GM13977 (cell line): ENCODE data around the gene OSBPL3.

Experiments
- DNase-seq: peaks from one replicate; pipeline ENCODE4 v3.0.0; 2012; ENCODE audit warnings: low spot score
- CTCF ChIP-seq: IDR thresholded peaks from 2 replicates; pipeline ENCODE4 v1.5.1; 2012; ENCODE audit warnings: mild to moderate bottlenecking, control low read depth; ENCODE audit not compliant: insufficient read depth; ENCODE audit errors: extremely low read depth, missing control alignments
- in situ Hi-C: fragments of 300-500 bp; cut with MboI; formaldehyde crosslinking; loops from one replicate; pipeline ENCODE4 v1.12.0; 2022; ENCODE audit warnings: low sequenced_read_pairs, low pct_unique_long_range_greater_than_20kb, mixed read lengths, inconsistent platforms; ENCODE audit not compliant: unreplicated experiment

OSBPL3 gene

GRCh38 chr7:24834128-24834798 is 145.7 kb downstream of the OSBPL3 start:
- peak; percentile 9 for DNase-seq
- in situ Hi-C loops: loop anchor here (10.0 kb wide), 1 partner anchor 151 kb away; the partner anchor contains the start of gene OSBPL3
- TF ChIP-seq CTCF: no peak

- no peak for DNase-seq
- TF ChIP-seq CTCF: no peak
- in situ Hi-C loops: loop anchor here (10.0 kb wide), 1 partner anchor 151 kb away; the partner anchor contains the start of gene OSBPL3
These were observed 146.4 kb downstream of the OSBPL3 start for GRCh38 chr7:24833549-24833948.

- in situ Hi-C loops: loop anchor here (10.0 kb wide), 1 partner anchor 154 kb away; the partner anchor contains the start of gene OSBPL3
- TF ChIP-seq CTCF: no peak
- no peak for DNase-seq
These were observed 148.7 kb downstream of the OSBPL3 start for GRCh38 chr7:24831240-24831639.

- no peak for TF ChIP-seq CTCF
- in situ Hi-C loops: loop anchor here (10.0 kb wide), 1 partner anchor 154 kb away; the partner anchor contains the start of gene OSBPL3
- DNase-seq: no peak
These were observed 149.4 kb downstream of the OSBPL3 start for GRCh38 chr7:24830440-24831050.

- TF ChIP-seq CTCF: no peak
- in situ Hi-C loops: loop anchor here (10.0 kb wide), 1 partner anchor 155 kb away; the partner anchor contains the start of gene OSBPL3
- no peak for DNase-seq
These were observed 150.2 kb downstream of the OSBPL3 start for GRCh38 chr7:24829787-24830186.

GRCh38 chr7:24828891-24829661 is 150.9 kb downstream of the OSBPL3 start:
- in situ Hi-C loops: no loop called here

More at GRCh38 chr7:24828891-24829661, 150.9 kb downstream of the OSBPL3 start:
- DNase-seq: no peak
- no peak for TF ChIP-seq CTCF
